Pancreas (tissue), 10 donors: ENCODE measurements around the gene SLC16A13. TPM values are rescaled to one million over a fixed set of nuclear protein-coding genes. Genes with fewer than 3 reads are reported as not detected.

Experiments used
- ATAC-seq, 4 donors: fragments of 200-7000 bp; cut with Tn5 transposase; one replicate each; pipeline versions ENCODE4 v1.8.0 to v1.9.1; 2020; ENCODE audit warnings: mild to moderate bottlenecking in 4 of 4, moderate library complexity in 4 of 4
- DNase-seq, 6 donors: peaks; one replicate each; pipeline ENCODE4 v3.0.0-alpha.2; 2020
- FAIRE-seq: peaks from 2 replicates; lab custom pipeline; 2012; peaks lifted over from hg19 to GRCh38; lab: Jason Lieb, UNC
- H3K27ac ChIP-seq, 4 donors: fragments of 200-600 bp; sonication (generic); 1 replicate in 3 of 4; 2 replicates in 1 of 4; pipeline versions ENCODE4 v1.5.0 to v1.8.0; 2020
- H3K27me3 ChIP-seq, 4 donors: fragments of 200-600 bp; one replicate each; pipeline ENCODE4 v1.8.0; 2021
- H3K36me3 ChIP-seq, 3 donors: fragments of 200-600 bp; sonication (generic) in 1 of 3; one replicate each; pipeline versions ENCODE4 v1.5.0 to v1.8.0; 2020 to 2021
- H3K4me1 ChIP-seq, 3 donors: fragments of 200-600 bp; one replicate each; pipeline ENCODE4 v1.8.0; 2021
- H3K4me3 ChIP-seq, 4 donors: fragments of 200-600 bp; sonication (generic) in 2 of 4; one replicate each; pipeline versions ENCODE4 v1.5.0 to v1.8.0; 2020 to 2021
- H3K9me3 ChIP-seq, 4 donors: fragments of 200-600 bp; one replicate each; pipeline ENCODE4 v1.8.0; 2021
- CTCF ChIP-seq, 4 donors: fragments of 200-600 bp; sonication (generic) in 3 of 4; IDR thresholded peaks; one replicate each; pipeline versions ENCODE4 v1.5.0 to v1.8.0; 2021; ENCODE audit warnings: antibody characterized with exemption in 4 of 4
- WGBS, 2 donors: extraction: QIAGEN DNeasy Blood & Tissue Kit; methylation state at CpG; one replicate each; pipeline ENCODE4 v1.1.7; 2013; 5-methylcytosine and 5-hydroxymethylcytosine counted together
- intact Hi-C, 3 donors: fragments of 100-400 bp; cut with DNase I; formaldehyde crosslinking; loops; one replicate each; pipeline versions ENCODE4 v1.11.1 to v1.14.2; 2022
- polyA plus RNA-seq, 2 donors: library from polyadenylated mRNA; stranded (reverse); fragments of 200-250 nt; gene quantifications; one replicate each; pipeline ENCODE4 v1.2.3, GENCODE V29; 2013
- total RNA-seq, 6 donors: library from RNA; stranded (reverse); fragmentation: NEBNext Ultra II Directional in 4 of 6; extraction: Animal tissue kit (Norgen Biotek cat#: 25700) in 4 of 6; gene quantifications; one replicate each; pipeline versions ENCODE4 v1.2.1 to v1.2.4, GENCODE V29; 2021 to 2023
- donor health status: healthy with polysubstance abuse.
- donor health status: DM: no; HTN: no; CAD: no; lungs with moderate emphysema.
- donor health status: DM: no; HTN: no; CAD: no.
- donor health status: control.
- donor health status: control.
- donor health status: Bipolar disorder and iron deficiency.
- donor health status: DM: yes; HTN: yes; CAD: no.
- donor health status: DM: no; HTN: no; CAD: no.
- donor health status: DM: no; HTN: no; CAD: no.
- donor health status: DM: yes; HTN: yes; CAD: no.

The SLC16A13 gene
- total and polyA plus RNA-seq, 8 donors: 0.74 to 3.0 (median 1.4) TPM

GRCh38 chr17:7004398-7005253 lies 31.2 kb upstream of the SLC16A13 start:
- 92 to 100% methylated on average over 1 to 2 of the region's 2 CpGs for WGBS, 2 donors
- intact Hi-C loops: loop anchor here in 2 of 3 donors (10.0 kb wide), 3 partner anchors 90 to 340 kb away; no protein-coding TSS in a partner anchor
- TF ChIP-seq CTCF (IDR thresholded peaks at IDR 0.05): peak; percentile 33 to 62 (median 42)
- Histone ChIP-seq H3K36me3 (peaks cover 0 to 18% (median 5%) of the 10 kb centered on the region in 3 donors), H3K27ac (no peak overlapping the region), H3K4me1 (no peaks in the 10 kb centered on the region), H3K4me3 (no peak overlapping the region), H3K27me3 (no peaks in the 10 kb centered on the region), H3K9me3 (no peaks in the 10 kb centered on the region)
- FAIRE-seq (peak; percentile 56), ATAC-seq (peak; percentile 68 to 95 (median 87)), DNase-seq (peak in 1 of 6 donors; percentile 43)

DNA sequence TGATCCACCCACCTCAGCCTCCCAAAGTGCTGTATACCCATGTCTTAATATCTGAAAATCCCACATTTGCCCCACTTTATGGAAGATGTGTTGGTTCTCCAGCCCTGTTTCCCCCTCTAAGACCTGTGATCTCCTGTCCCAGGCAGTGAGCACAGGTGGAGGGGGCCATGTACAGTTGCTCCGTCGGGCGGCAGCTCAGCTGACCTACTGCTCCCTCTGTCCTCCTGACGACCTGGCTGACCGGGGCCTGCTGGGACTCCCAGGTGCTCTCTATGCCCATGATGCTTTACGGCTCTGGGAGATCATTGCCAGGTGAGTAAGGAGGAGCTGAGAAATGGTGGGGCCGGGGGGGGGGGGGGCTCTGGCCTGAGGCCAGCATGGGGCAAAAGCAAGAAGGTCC lies 30.1 kb upstream of the SLC16A13 start:
- no peak for ATAC-seq
- H3K27me3 ChIP-seq: no peaks in the 10 kb centered on the region
- 78 to 81% methylated on average over 6 of the region's 7 CpGs for WGBS, 2 donors
- H3K4me3 ChIP-seq: no peak overlapping the region
- DNase-seq: no peak
- no peak overlapping the region for H3K27ac ChIP-seq
- H3K4me1 ChIP-seq: peaks cover 3 to 7% (median 4%) of the 10 kb centered on the region in 3 donors
- no peak for FAIRE-seq
- intact Hi-C loops: loop anchor here in 2 of 3 donors (10.0 kb wide), 3 partner anchors 91 to 341 kb away; no protein-coding TSS in a partner anchor
- no peak for TF ChIP-seq CTCF (IDR thresholded peaks at IDR 0.05)
- no peaks in the 10 kb centered on the region for H3K9me3 ChIP-seq
- H3K36me3 ChIP-seq: peaks cover 0 to 16% (median 5%) of the 10 kb centered on the region in 3 donors

DNA sequence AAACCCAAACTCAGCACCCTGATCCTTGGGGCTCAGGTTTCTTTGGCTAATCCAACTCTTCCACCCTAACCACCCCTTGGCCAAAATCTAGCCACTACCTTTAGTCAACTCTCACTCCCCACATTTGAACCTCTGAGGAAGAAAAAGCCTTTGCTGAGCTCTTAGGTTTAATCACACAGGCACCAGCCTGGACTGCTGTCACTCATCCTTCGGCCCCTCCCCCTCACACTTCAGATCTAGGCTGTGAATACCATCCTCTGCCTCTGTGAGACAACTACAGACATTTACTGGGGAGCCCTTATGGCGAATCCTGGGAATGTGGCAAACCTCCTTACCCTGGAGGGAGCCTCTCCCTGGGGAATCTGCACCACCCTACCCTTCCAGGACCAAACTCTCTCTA lies 28.7 kb upstream of the SLC16A13 start:
- H3K4me1 ChIP-seq: peaks cover 8 to 15% (median 13%) of the 10 kb centered on the region in 3 donors
- FAIRE-seq (no peak), DNase-seq (no peak), ATAC-seq (no peak)
- no peak for TF ChIP-seq CTCF (IDR thresholded peaks at IDR 0.05)
- no peaks in the 10 kb centered on the region for H3K9me3 ChIP-seq
- no peak overlapping the region for H3K27ac ChIP-seq
- WGBS, 2 donors: 70 to 76% methylated on average over 2 of the region's 2 CpGs
- H3K27me3 ChIP-seq: no peaks in the 10 kb centered on the region
- no peak overlapping the region for H3K4me3 ChIP-seq
- H3K36me3 ChIP-seq: peaks cover 0 to 4% (median 4%) of the 10 kb centered on the region in 3 donors
- intact Hi-C loops: loop anchor here in 2 of 3 donors (10.0 kb wide), 3 partner anchors 92 to 342 kb away; no protein-coding TSS in a partner anchor

DNA sequence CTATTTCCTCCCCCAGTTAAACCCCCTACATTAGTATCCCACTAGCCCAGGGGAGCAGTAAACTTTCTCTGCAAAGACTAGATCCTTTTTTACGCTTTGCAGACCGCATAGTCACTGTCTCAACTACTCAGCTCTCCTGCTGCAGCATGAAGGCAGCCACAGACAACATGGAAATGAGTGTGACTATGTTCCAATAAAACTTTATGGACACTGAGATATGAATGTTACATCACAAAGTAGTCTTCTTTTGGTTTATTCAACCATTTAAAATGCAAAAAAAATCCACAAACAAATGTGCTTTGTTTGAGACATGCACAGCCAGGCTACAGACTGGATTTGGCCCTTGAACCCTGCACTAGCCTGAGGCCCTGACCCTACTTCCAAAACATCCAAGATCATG lies 25.3 kb upstream of the SLC16A13 start:
- no peak overlapping the region for H3K4me3 ChIP-seq
- intact Hi-C loops: no loop called here
- H3K27me3 ChIP-seq: no peaks in the 10 kb centered on the region
- H3K9me3 ChIP-seq: no peaks in the 10 kb centered on the region
- no peaks in the 10 kb centered on the region for H3K36me3 ChIP-seq
- no peak overlapping the region for H3K27ac ChIP-seq
- no peak for TF ChIP-seq CTCF (IDR thresholded peaks at IDR 0.05)
- FAIRE-seq: no peak
- H3K4me1 ChIP-seq: peaks cover 8 to 15% (median 13%) of the 10 kb centered on the region in 3 donors
- DNase-seq: no peak
- 92 to 97% methylated on average over 2 of the region's 2 CpGs for WGBS, 2 donors
- no peak for ATAC-seq
